ENCODE measurements around the gene CTDNEP1.

CTDNEP1 gene

DNA sequence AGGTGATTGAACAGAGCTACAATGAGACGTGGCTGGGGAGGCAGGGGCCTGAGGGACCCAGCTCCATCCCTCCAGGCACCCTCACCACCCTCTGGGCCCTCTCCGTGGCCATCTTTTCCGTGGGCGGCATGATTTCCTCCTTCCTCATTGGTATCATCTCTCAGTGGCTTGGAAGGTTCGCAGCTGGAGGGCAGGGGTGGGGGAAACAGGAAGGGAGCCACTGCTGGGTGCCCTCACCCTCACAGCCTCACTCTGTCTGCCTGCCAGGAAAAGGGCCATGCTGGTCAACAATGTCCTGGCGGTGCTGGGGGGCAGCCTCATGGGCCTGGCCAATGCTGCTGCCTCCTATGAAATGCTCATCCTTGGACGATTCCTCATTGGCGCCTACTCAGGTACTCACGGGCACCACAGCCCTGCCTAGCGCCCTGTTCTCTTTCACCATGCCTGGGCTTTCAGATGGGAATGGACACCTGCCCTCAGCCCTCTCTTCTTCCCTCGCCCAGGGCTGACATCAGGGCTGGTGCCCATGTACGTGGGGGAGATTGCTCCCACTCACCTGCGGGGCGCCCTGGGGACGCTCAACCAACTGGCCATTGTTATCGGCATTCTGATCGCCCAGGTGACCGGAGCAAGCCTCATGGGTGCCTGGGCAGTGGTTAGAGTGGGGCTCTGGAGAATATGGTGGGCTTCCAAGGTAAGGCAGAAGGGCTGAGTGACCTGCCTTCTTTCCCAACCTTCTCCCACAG is 32.1 kb upstream of the CTDNEP1 start:
- Mint-ChIP-seq H3K4me3 (no peak overlapping the region), H3K4me1 (ENCODE audit: low read depth) (peaks cover 20% of the 10 kb centered on the region), H3K9me3 (no peaks in the 10 kb centered on the region), H3K36me3 (ENCODE audit: low read depth) (no peaks in the 10 kb centered on the region), H3K27ac (no peak overlapping the region), H3K27me3 (peaks cover 34% of the 10 kb centered on the region)
- DNase-seq, result no peak

DNA sequence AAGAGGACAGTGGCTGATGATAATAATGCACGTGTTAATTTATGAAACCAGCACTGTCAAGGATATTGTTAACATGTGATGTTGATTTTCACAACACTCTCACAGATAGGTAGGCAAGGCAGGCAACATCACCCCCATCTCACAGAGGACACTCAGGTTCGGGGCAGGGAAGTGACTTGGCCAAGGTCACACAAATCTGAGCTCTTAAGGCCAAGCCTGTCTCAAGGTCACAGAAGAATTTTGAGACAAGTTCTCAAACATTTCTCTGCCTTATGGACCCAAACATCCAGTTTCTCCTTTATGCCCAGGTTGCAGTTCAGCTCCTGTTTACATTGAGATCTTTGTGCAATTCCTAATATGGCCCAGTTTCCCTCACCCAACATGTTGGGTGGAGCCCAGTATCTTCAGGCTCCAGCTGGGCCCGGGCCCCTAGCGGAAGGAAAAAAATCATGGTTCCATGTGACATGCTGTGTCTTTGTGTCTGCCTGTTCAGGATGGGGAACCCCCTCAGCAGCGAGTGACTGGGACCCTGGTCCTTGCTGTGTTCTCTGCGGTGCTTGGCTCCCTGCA is 31.3 kb upstream of the CTDNEP1 start:
- Mint-ChIP-seq H3K27ac (no peak overlapping the region), H3K27me3 (peaks cover 32% of the 10 kb centered on the region), H3K4me1 (ENCODE audit: low read depth) (peaks cover 20% of the 10 kb centered on the region), H3K9me3 (no peaks in the 10 kb centered on the region), H3K36me3 (ENCODE audit: low read depth) (no peaks in the 10 kb centered on the region), H3K4me3 (no peak overlapping the region)
- DNase-seq, result no peak

DNA sequence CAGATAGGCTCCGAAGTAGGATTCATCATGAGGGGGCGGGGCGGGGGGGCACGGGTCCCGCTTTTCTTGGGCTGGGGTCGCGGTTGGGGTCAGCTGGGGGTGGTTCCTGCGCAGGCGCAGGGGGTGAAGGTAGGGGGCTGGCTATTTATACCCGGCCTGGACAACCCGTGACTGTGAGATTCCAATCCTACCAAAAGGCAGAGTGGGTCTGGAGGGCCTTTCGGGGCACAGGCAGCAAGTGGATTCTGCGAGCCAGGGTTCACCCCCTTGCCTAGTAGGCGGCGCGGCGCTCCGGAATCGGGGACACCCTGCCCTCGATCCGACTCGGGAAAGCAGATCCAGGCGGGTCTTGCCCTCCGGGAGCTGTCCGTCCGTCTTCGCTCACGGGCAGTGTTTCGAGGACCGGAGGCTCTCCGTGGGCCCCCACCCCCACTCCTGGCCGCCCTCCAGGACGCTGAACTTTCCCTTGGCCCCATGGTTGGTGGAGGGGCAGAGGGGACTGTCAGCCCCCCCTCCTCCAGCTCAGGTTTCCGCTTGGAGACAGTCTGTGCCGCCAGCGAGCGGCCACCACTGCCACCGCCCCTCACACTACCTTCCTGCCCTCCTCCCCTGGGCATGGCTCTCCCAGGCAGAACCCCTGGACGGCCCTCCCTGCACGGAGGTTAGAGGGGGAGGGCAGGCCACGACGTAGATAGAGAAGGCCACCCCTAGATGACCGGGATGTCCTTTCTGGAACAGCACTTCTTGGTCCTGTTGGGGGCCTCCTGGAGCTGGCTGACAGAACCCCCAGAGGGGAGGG is 30.6 kb upstream of the CTDNEP1 start:
- no peak overlapping the region for H3K27ac Mint-ChIP-seq
- H3K4me1 Mint-ChIP-seq (ENCODE audit: low read depth), result peaks cover 20% of the 10 kb centered on the region

DNA sequence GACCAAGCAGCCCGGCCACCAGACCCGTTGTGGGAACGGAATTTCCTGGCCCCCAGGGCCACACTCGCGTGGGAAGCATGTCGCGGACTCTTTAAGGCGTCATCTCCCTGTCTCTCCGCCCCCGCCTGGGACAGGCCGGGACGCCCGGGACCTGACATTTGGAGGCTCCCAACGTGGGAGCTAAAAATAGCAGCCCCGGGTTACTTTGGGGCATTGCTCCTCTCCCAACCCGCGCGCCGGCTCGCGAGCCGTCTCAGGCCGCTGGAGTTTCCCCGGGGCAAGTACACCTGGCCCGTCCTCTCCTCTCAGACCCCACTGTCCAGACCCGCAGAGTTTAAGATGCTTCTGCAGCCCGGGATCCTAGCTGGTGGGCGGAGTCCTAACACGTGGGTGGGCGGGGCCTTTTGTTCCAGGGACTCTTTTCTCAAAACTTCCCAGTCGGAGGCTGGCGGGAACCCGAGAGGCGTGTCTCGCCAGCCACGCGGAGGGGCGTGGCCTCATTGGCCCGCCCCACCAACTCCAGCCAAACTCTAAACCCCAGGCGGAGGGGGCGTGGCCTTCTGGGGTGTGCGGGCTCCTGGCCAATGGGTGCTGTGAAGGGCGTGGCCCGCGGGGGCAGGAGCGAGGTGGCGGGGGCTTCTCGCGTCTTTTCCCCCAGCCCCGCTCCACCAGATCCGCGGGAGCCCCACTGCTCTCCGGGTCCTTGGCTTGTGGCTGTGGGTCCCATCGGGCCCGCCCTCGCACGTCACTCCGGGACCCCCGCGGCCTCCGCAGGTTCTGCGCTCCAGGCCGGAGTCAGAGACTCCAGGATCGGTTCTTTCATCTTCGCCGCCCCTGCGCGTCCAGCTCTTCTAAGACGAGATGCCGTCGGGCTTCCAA is 29.8 kb upstream of the CTDNEP1 start, which contains the start of gene SLC2A4:
SLC2A4 (plus strand) TSS at position 645 of the 879 bp plus-strand sequence; CDS start at position 862, 217 bp downstream.
- DNase-seq, result peak; percentile 92

More for the DNA sequence above, 30.6 kb upstream of the CTDNEP1 start:
- Mint-ChIP-seq H3K27me3 (peaks cover 32% of the 10 kb centered on the region), H3K4me3 (peak overlapping the region; percentile 74), H3K9me3 (no peaks in the 10 kb centered on the region), H3K36me3 (ENCODE audit: low read depth) (no peaks in the 10 kb centered on the region)
- no peak for DNase-seq

DNA sequence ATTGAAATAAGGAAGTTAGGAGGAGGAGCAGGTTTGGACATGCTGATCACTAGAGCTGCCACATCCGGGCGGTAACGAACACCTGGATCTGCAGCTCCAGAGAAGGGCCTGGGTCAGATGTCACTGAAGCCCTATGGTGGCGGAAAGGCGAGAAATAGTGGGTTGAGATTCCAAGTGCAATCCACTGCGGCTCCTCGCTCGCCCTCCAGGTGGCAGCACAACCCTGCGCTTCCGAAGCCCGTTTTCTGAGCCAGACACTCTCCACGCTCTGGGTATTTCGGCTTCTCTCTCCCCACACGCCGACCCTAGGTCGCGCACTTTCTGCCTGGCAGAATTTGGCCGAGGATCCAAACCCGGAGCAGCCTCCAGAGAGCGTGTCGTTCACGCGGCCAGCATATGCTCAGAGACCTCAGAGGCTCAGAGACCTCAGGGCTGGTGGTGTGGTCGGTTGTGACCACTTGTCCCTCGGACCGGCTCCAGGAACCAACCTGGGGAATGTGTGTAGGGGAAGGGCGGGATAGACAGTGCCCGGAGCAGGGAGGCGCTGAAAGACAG is 29.1 kb upstream of the CTDNEP1 start:
- peak overlapping the region; percentile 79 for H3K27ac Mint-ChIP-seq
- peak overlapping the region; percentile 74 for H3K4me3 Mint-ChIP-seq
- peaks cover 24% of the 10 kb centered on the region for H3K27me3 Mint-ChIP-seq
- no peaks in the 10 kb centered on the region for H3K36me3 Mint-ChIP-seq (ENCODE audit: low read depth)
- DNase-seq, result peak; percentile 92
- H3K9me3 Mint-ChIP-seq, result no peaks in the 10 kb centered on the region
- peaks cover 20% of the 10 kb centered on the region for H3K4me1 Mint-ChIP-seq (ENCODE audit: low read depth)

More for the DNA sequence above, 29.8 kb upstream of the CTDNEP1 start, which contains the start of gene SLC2A4:
- Mint-ChIP-seq H3K36me3 (ENCODE audit: low read depth) (no peaks in the 10 kb centered on the region), H3K9me3 (no peaks in the 10 kb centered on the region), H3K27me3 (peaks cover 26% of the 10 kb centered on the region), H3K4me3 (peak within 1 kb of the TSS; percentile 74), H3K4me1 (ENCODE audit: low read depth) (peaks cover 20% of the 10 kb centered on the region), H3K27ac (peak within 1 kb of the TSS; percentile 79)

DNA sequence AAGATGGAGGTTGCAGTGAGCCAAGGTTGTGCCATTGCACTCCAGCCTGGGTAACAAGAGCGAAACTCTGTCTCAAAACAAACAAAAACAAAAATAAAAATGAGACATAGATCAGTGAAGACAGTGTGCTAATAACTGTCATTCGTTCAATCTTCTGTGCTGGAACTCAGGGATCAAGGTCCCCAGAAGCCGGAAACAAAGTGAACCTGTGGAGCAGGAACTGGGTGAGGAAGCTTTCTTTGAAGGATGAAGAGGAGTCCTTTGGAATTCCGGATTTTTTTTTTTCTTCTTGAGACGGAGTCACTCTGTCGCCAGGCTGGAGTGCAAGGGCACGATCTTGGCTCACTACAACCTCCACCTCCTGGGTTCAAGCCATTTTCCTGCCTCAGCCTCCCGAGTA is 27.9 kb upstream of the CTDNEP1 start:
- DNase-seq, result no peak
- H3K9me3 Mint-ChIP-seq, result no peaks in the 10 kb centered on the region
- H3K27me3 Mint-ChIP-seq, result peaks cover 24% of the 10 kb centered on the region
- no peaks in the 10 kb centered on the region for H3K36me3 Mint-ChIP-seq (ENCODE audit: low read depth)
- peaks cover 20% of the 10 kb centered on the region for H3K4me1 Mint-ChIP-seq (ENCODE audit: low read depth)
- no peak overlapping the region for H3K27ac Mint-ChIP-seq
- H3K4me3 Mint-ChIP-seq, result no peak overlapping the region

DNA sequence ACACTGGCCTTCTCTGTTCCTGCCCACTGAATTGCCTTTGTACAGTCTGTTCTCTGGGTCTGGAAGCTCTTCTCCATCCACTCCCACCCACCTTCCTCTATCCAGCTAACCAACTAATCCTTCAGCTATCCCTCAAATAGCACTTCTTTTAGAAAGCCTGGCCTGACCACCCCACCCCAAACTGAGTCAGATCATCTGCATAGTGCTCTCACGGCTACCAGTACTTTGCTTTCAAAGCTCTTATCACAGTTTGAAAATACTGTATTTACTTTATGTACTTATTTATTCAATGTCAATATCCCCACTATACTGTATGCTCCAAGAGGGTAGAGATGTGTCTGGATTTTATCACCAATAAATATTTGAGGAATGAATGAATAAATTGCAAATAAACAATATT is 15.2 kb upstream of the CTDNEP1 start:
- H3K4me1 Mint-ChIP-seq (ENCODE audit: low read depth), result peaks cover 20% of the 10 kb centered on the region
- H3K27ac Mint-ChIP-seq, result no peak overlapping the region
- H3K27me3 Mint-ChIP-seq, result peaks cover 26% of the 10 kb centered on the region
- H3K9me3 Mint-ChIP-seq, result no peaks in the 10 kb centered on the region
- DNase-seq, result no peak
- H3K4me3 Mint-ChIP-seq, result no peak overlapping the region
- no peaks in the 10 kb centered on the region for H3K36me3 Mint-ChIP-seq (ENCODE audit: low read depth)

DNA sequence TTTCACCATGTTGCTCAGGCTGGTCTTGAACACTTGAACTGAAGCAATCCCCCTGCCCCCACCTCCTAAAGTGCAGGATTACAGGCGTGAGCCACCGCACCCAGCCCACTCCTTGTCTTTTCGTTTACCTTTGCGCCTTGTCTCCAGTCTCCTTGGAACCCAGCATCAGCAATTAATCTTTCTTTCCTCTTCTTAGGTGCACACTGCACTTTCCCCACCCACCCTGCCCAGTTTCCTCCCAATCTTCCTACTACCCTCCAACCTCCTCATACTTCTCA is 12.2 kb upstream of the CTDNEP1 start:
- no peak overlapping the region for H3K27ac Mint-ChIP-seq
- no peak overlapping the region for H3K4me3 Mint-ChIP-seq
- peaks cover 36% of the 10 kb centered on the region for H3K4me1 Mint-ChIP-seq (ENCODE audit: low read depth)
- DNase-seq, result no peak
- H3K36me3 Mint-ChIP-seq (ENCODE audit: low read depth), result peaks cover 14% of the 10 kb centered on the region
- H3K27me3 Mint-ChIP-seq, result peaks cover 28% of the 10 kb centered on the region
- H3K9me3 Mint-ChIP-seq, result no peaks in the 10 kb centered on the region

DNA sequence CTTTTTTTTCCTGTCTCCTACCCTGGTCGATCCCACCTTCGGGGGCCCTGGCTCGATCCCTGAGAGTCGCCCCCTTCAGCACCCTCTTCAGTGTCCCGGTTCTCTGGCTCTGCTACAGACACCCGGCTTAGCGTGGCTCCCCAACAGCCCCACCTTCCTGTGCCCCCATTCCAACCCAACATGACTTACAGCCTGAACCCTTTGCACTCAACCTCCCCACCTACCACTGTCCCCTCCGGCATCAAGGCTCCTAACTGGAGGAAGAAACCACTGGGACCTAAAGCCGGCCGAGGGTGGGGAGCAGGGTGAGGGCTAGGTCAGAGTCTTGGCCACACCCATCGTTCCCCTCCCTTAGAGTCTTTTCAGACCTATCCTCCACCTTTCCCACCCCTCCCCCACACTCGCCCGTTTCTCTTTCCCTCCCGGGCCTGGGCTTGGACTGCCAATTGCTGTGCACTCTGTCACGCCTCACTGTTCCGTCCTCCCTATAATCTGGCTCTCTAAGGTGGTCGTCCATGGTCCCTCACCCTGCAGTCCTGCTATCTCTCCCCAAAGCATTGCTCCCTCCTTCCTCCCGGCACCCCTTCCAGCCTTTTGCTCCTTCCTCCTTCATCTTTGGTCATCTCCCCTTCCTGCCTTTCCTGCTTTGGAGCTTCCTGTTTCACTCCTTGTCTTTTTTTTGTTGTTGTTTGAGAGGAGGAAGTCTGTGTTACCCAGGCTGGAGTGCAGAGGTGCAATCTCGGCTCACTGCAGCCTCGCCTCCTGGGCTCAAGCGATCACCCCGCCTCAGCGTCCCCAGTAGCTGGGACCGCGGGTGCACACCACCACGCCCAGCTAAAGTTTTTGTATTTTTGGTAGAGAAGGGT is 11.6 kb upstream of the CTDNEP1 start:
- peaks cover 28% of the 10 kb centered on the region for H3K27me3 Mint-ChIP-seq
- H3K4me1 Mint-ChIP-seq (ENCODE audit: low read depth), result peaks cover 36% of the 10 kb centered on the region
- peak; percentile 52 for DNase-seq
- peak overlapping the region; percentile 30 for H3K27ac Mint-ChIP-seq
- H3K9me3 Mint-ChIP-seq, result no peaks in the 10 kb centered on the region
- H3K36me3 Mint-ChIP-seq (ENCODE audit: low read depth), result peaks cover 19% of the 10 kb centered on the region
- peak overlapping the region; percentile 59 for H3K4me3 Mint-ChIP-seq

DNA sequence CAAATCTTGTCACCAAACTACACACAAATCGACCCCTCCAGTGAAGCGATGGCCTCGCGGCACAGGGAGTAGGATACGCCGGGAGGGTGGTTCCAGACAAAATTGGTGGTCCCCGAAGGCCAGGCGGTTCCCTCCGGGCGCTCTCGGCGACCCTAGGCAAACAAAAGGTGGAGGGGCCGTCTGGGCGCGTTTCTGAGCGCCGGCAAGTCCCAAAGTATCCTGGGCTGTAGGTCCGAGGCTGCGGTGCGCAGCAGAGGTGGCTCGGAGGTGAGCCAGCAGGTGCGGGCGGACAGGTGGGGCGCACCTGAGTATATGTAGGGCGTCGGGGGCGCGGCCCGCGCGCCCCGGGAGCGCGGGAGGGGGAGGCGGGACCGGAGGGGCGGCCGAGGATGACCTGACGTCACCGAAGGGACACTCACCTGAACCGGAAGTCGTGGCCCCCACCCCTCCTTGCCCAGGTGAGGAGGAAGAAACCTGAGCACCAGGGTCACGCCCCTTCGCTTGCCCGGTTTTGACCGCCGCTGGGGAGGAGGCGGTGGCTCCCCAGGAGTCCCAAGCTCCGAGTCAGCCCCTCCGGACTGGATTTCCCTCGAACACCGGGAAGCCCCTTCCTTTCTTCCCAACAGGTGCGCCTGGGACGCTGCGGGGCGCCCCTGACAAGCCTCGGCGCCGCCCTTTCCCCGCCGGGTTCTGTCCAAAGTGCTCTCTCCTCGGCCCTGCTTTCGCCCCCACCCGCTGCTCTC is 10.8 kb upstream of the CTDNEP1 start, which contains the start of gene CLDN7:
CLDN7 (minus strand) TSS at position 287 of the 743 bp plus-strand sequence. CDS start 435 bp downstream, outside the sequence.
- Mint-ChIP-seq H3K4me3 (peak within 1 kb of the TSS; percentile 59), H3K36me3 (ENCODE audit: low read depth) (peaks cover 25% of the 10 kb centered on the region), H3K4me1 (ENCODE audit: low read depth) (peaks cover 36% of the 10 kb centered on the region), H3K27me3 (peaks cover 28% of the 10 kb centered on the region), H3K27ac (peak within 1 kb of the TSS; percentile 50), H3K9me3 (no peaks in the 10 kb centered on the region)
- no peak for DNase-seq

DNA sequence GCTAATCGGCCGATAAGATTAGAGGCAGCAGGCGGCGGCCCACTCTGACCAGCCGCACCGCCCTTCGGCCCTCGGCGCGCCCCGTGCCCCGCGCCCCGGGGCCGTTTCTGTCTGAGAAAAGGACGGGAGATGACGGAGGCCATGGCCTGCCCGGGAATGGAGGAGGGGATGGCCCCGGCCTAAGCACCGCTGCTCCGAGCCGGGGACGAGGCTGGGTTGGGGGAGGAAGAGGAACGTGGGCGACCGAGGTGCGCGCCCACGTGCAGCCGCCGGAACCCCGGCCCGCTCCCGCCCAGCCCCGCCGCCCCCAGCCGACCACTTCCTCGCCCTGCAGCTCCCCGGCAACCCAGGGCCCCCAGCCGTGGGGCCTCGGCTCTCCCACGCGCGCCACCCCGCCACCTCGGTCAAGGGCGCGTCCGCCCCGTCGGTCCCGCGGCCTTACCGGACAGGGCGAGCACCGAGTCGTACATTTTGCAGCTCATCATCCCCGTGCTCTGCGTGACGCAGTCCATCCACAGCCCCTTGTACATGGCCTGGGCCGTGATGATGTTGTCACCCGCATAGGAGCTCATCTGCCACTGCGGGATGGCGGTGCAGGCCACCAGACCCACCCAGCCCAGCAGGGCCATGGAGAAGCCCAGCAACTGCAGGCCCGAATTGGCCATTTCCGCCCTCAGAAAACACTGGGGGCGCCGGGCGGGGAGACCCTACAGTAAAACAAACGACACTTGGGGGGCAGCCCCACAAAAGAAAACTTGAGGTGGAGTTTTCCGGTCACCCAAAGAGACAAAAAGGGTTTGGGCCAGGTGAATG is 10.1 kb upstream of the CTDNEP1 start:
- Mint-ChIP-seq H3K27ac (peak overlapping the region; percentile 52), H3K4me3 (peak overlapping the region; percentile 56), H3K4me1 (ENCODE audit: low read depth) (peaks cover 36% of the 10 kb centered on the region), H3K27me3 (peaks cover 26% of the 10 kb centered on the region), H3K9me3 (no peaks in the 10 kb centered on the region), H3K36me3 (ENCODE audit: low read depth) (peaks cover 33% of the 10 kb centered on the region)
- peak; percentile 67 for DNase-seq

All from activated T-cell treated with anti-CD3 and anti-CD28 coated beads, Interleukin-2, amount 50 U/mL, for 24 hours (primary cell).